A673 (cell line): ENCODE measurements around the gene FADS6.

Experiments used
- CTCF ChIP-seq: fragments of 300-800, 200-600 bp; sonication (generic); conservative IDR thresholded peaks from 2 replicates; pipeline ENCODE4 v1.5.1; 2017; ENCODE audit warnings: low read depth, mild to moderate bottlenecking, antibody characterized with exemption, low read length, moderate library complexity, mixed read lengths
- EZH2 ChIP-seq: fragments of 200-600 bp; sonication (generic); IDR thresholded peaks from 2 replicates; pipeline ENCODE4 v1.6.1; 2017; ENCODE audit warnings: borderline replicate concordance, low read depth, mild to moderate bottlenecking, mixed read lengths, antibody characterized with exemption, low read length; ENCODE audit not compliant: poor library complexity, severe bottlenecking

GRCh38 chr17:74919440-74920305, 26.2 kb upstream of the FADS6 start:
- TF ChIP-seq CTCF (no peak), EZH2 (no peak)
